HEK293 (cell line): ENCODE results near the gene RBAK.

Experiments used
- CTCF ChIA-PET: fragments of 350-600 bp; formaldehyde crosslinking; extraction: SDS; loops from one replicate; lab custom pipeline; 2021; ENCODE audit warnings: antibody characterized with exemption; lab: Yijun Ruan, JAX
- POLR2A ChIA-PET: fragments of 300-600 bp; formaldehyde crosslinking; extraction: SDS; loops from one replicate; lab custom pipeline; 2020; ENCODE audit warnings: antibody characterized with exemption, inconsistent platforms; lab: Yijun Ruan, JAX
- H3K27ac ChIP-seq: fragments of 200-500 bp; sonication (Bioruptor generic); 2 replicates; pipeline ENCODE4 v1.5.1; 2014; ENCODE audit warnings: low read depth, low read length, control low read depth, inconsistent platforms; ENCODE audit errors: extremely low read depth
- H3K36me3 ChIP-seq, 2 experiments: fragments of 200-500 bp in 1 of 2; sonication (Bioruptor generic) in 1 of 2; 1 replicate in 1 of 2; 2 replicates in 1 of 2; pipeline ENCODE4 v1.5.1; 2014 to 2017; ENCODE audit warnings: inconsistent platforms in 2 of 2, low read length in 2 of 2; ENCODE audit not compliant: control insufficient read depth in 2 of 2, insufficient read depth in 1 of 2
- H3K4me1 ChIP-seq: fragments of 200-500 bp; sonication (Bioruptor generic); 2 replicates; pipeline ENCODE4 v1.5.1; 2014; ENCODE audit warnings: mild to moderate bottlenecking, low read length, inconsistent platforms; ENCODE audit not compliant: control insufficient read depth, insufficient read depth
- H3K4me3 ChIP-seq: 2 replicates; pipeline ENCODE4 v1.5.1; 2011; ENCODE audit warnings: low read depth, mild to moderate bottlenecking, control low read depth, low read length, moderate library complexity
- H3K9me3 ChIP-seq: fragments of 200-500 bp; sonication (Bioruptor generic); 2 replicates; pipeline ENCODE4 v1.5.1; 2014; ENCODE audit warnings: low read depth, low read length, inconsistent platforms; ENCODE audit not compliant: control insufficient read depth, insufficient read depth
- HOXA7 ChIP-seq: sonication (generic); formaldehyde crosslinking; IDR thresholded peaks from 2 replicates; pipeline ENCODE4 v1.8.1; 2022; ENCODE audit warnings: missing genetic modification reagents, borderline replicate concordance
- KLF1 ChIP-seq: fragments of 450-650 bp; formaldehyde crosslinking; IDR thresholded peaks from 2 replicates; pipeline ENCODE4 v1.5.1; 2016; ENCODE audit warnings: missing biosample characterization, missing genetic modification characterization
- KLF7 ChIP-seq: fragments of 450-650 bp; formaldehyde crosslinking; IDR thresholded peaks from 2 replicates; pipeline ENCODE4 v1.5.1; 2016; ENCODE audit warnings: missing biosample characterization, missing genetic modification characterization, borderline replicate concordance
- SETDB1 ChIP-seq: IDR thresholded peaks from one replicate; pipeline ENCODE4 v1.6.1; 2017; ENCODE audit warnings: mild to moderate bottlenecking, low read length, moderate library complexity, mixed read lengths; ENCODE audit not compliant: insufficient read length
- ZNF23 ChIP-seq: fragments of 450-650 bp; formaldehyde crosslinking; IDR thresholded peaks from 2 replicates; pipeline ENCODE4 v1.5.1; 2016; ENCODE audit warnings: missing biosample characterization, missing genetic modification characterization, borderline replicate concordance
- ZNF274 ChIP-seq, 2 experiments: fragments of 200-500 bp in 1 of 2; fragments of 450-650 bp in 1 of 2; sonication (Bioruptor generic) in 1 of 2; formaldehyde crosslinking in 1 of 2; IDR thresholded peaks; 2 replicates each; pipeline versions ENCODE4 v1.5.1 to v1.6.1; 2014 to 2016; ENCODE audit warnings: borderline replicate concordance in 1 of 2, inconsistent platforms in 1 of 2, low read length in 1 of 2, missing biosample characterization in 1 of 2, missing genetic modification characterization in 1 of 2
- ZNF354C ChIP-seq: fragments of 450-650 bp; formaldehyde crosslinking; IDR thresholded peaks from 2 replicates; pipeline ENCODE4 v1.5.1; 2016; ENCODE audit warnings: missing biosample characterization, missing genetic modification characterization, low read depth, borderline replicate concordance
- ZNF48 ChIP-seq: fragments of 450-650 bp; formaldehyde crosslinking; IDR thresholded peaks from 2 replicates; pipeline ENCODE4 v1.5.1; 2016; ENCODE audit warnings: missing biosample characterization, missing genetic modification characterization
- ZNF510 ChIP-seq: fragments of 450-650 bp; formaldehyde crosslinking; IDR thresholded peaks from 2 replicates; pipeline ENCODE4 v1.5.1; 2018; ENCODE audit warnings: mild to moderate bottlenecking, missing genetic modification characterization, missing biosample characterization; ENCODE audit not compliant: insufficient replicate concordance
- TF ChIP-seq, protein P1 (sequence below): fragments of 450-650 bp; formaldehyde crosslinking; IDR thresholded peaks from 2 replicates; pipeline ENCODE4 v1.5.1; 2016; ENCODE audit warnings: missing biosample characterization, missing genetic modification characterization
- TF ChIP-seq, protein P2 (sequence below): fragments of 450-650 bp; formaldehyde crosslinking; IDR thresholded peaks from 2 replicates; pipeline ENCODE4 v1.5.1; 2016; ENCODE audit warnings: missing biosample characterization, missing genetic modification characterization, low read depth
- TF ChIP-seq, protein P3 (sequence below): fragments of 450-650 bp; formaldehyde crosslinking; IDR thresholded peaks from 2 replicates; pipeline ENCODE4 v1.5.1; 2017; ENCODE audit warnings: missing biosample characterization, missing genetic modification characterization
- TF ChIP-seq, protein P4 (sequence below): fragments of 450-650 bp; formaldehyde crosslinking; IDR thresholded peaks from 2 replicates; pipeline ENCODE4 v1.5.1; 2016; ENCODE audit warnings: missing biosample characterization, missing genetic modification characterization

Gene RBAK

DNA sequence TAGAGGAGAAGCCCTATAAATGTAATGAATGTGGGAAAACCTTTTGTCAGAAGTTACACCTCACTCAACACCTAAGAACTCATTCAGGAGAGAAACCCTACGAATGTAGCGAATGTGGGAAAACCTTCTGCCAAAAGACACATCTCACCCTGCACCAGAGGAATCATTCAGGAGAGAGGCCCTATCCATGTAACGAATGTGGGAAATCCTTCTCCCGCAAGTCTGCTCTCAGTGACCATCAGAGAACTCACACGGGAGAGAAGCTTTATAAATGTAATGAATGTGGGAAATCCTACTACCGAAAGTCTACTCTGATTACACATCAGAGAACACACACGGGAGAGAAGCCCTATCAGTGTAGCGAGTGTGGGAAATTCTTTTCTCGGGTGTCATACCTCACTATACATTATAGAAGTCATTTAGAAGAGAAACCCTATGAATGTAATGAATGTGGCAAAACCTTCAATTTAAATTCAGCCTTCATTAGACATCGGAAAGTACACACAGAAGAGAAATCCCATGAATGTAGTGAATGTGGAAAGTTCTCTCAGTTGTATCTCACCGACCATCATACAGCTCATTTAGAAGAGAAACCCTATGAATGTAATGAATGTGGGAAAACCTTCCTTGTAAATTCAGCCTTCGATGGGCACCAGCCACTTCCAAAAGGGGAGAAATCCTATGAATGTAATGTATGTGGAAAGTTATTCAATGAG, 18.9 kb downstream of the RBAK start (continued):
- TF ChIP-seq, protein P1, sequence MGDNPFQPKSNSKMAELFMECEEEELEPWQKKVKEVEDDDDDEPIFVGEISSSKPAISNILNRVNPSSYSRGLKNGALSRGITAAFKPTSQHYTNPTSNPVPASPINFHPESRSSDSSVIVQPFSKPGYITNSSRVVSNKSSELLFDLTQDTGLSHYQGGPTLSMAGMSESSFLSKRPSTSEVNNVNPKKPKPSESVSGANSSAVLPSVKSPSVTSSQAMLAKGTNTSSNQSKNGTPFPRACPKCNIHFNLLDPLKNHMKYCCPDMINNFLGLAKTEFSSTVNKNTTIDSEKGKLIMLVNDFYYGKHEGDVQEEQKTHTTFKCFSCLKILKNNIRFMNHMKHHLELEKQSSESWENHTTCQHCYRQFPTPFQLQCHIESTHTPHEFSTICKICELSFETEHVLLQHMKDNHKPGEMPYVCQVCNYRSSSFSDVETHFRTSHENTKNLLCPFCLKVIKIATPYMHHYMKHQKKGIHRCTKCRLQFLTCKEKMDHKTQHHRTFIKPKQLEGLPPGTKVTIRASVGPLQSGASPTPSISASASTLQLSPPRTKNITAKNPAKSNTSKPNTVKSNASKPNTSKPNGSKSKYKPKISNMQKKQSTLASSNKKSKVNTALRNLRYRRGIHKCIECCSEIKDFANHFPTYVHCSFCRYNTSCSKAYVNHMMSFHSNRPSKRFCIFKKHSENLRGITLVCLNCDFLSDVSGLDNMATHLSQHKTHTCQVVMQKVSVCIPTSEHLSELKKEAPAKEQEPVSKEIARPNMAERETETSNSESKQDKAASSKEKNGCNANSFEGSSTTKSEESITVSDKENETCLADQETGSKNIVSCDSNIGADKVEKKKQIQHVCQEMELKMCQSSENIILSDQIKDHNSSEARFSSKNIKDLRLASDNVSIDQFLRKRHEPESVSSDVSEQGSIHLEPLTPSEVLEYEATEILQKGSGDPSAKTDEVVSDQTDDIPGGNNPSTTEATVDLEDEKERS (tag by site-specific recombination), result peak; percentile 35; the same call in 1 of the 2 replicates
- TF ChIP-seq, protein P2, sequence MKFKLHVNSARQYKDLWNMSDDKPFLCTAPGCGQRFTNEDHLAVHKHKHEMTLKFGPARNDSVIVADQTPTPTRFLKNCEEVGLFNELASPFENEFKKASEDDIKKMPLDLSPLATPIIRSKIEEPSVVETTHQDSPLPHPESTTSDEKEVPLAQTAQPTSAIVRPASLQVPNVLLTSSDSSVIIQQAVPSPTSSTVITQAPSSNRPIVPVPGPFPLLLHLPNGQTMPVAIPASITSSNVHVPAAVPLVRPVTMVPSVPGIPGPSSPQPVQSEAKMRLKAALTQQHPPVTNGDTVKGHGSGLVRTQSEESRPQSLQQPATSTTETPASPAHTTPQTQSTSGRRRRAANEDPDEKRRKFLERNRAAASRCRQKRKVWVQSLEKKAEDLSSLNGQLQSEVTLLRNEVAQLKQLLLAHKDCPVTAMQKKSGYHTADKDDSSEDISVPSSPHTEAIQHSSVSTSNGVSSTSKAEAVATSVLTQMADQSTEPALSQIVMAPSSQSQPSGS (tag by site-specific recombination), result no peak
- TF ChIP-seq KLF1 (tag by site-specific recombination), result no peak
- TF ChIP-seq ZNF23 (tag by site-specific recombination), result no peak
- TF ChIP-seq ZNF274 (IDR thresholded peaks at IDR 0.05; ENCODE audit: low read length), result no peak
- peak; percentile 85; the same call in 1 of the 2 replicates for TF ChIP-seq ZNF274 (tag by site-specific recombination; IDR thresholded peaks at IDR 0.05; ENCODE audit: borderline replicate concordance)

DNA sequence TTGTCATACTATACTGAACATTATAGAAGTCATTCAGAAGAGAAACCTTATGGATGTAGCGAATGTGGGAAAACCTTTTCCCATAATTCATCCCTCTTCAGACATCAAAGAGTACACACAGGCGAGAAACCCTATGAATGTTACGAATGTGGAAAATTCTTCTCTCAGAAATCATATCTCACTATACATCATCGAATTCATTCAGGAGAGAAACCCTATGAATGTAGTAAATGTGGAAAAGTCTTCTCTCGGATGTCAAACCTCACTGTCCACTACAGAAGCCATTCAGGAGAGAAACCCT, 19.4 kb downstream of the RBAK start:
- Histone ChIP-seq H3K9me3 (no peaks in the 10 kb centered on the region), H3K4me3 (no peak overlapping the region), H3K27ac (no peak overlapping the region), H3K4me1 (no peaks in the 10 kb centered on the region), H3K36me3 (peaks cover 5 to 61% of the 10 kb centered on the region in 2 experiments)
- TF ChIP-seq KLF7 (tag by site-specific recombination) (no peak), ZNF48 (tag by site-specific recombination) (no peak), ZNF510 (tag by site-specific recombination) (no peak), HOXA7 (no peak), SETDB1 (peak; percentile 71), ZNF354C (tag by site-specific recombination) (no peak)
- TF ChIP-seq, protein P3, sequence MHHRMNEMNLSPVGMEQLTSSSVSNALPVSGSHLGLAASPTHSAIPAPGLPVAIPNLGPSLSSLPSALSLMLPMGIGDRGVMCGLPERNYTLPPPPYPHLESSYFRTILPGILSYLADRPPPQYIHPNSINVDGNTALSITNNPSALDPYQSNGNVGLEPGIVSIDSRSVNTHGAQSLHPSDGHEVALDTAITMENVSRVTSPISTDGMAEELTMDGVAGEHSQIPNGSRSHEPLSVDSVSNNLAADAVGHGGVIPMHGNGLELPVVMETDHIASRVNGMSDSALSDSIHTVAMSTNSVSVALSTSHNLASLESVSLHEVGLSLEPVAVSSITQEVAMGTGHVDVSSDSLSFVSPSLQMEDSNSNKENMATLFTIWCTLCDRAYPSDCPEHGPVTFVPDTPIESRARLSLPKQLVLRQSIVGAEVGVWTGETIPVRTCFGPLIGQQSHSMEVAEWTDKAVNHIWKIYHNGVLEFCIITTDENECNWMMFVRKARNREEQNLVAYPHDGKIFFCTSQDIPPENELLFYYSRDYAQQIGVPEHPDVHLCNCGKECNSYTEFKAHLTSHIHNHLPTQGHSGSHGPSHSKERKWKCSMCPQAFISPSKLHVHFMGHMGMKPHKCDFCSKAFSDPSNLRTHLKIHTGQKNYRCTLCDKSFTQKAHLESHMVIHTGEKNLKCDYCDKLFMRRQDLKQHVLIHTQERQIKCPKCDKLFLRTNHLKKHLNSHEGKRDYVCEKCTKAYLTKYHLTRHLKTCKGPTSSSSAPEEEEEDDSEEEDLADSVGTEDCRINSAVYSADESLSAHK, result no peak
- CTCF ChIA-PET, result interaction anchor here (0.7 kb wide), 1 partner anchor 184 kb away, joined by 3 read pairs; no protein-coding TSS in a partner anchor
- POLR2A ChIA-PET, result no interaction called here

DNA sequence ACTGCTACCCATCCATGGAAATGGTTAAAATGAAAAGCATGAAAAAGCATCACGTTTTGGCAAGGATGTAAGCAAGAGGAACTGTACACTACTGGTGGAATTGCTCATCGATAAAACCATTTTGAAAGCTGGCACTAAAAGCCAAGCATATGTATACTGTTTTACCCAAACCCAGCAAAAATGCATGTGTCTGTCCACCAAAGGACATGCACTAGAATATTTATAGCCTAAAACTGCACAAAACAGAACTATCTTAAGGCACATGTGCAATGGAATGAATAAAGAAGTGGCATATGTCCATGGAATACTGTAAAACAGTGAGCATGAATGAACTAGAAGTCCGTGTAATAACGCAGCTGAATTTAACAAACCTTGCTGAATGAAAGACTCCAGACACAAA, 22.9 kb downstream of the RBAK start:
- H3K4me3 ChIP-seq, result no peak overlapping the region
- H3K36me3 ChIP-seq, result peaks cover under 1 to 26% of the 10 kb centered on the region in 2 experiments; a peak in 2 of 3 replicates
- no peaks in the 10 kb centered on the region for H3K9me3 ChIP-seq
- ChIA-PET CTCF (interaction anchor here (0.6 kb wide), 1 partner anchor 36 kb away, joined by 3 read pairs; no protein-coding TSS in a partner anchor), POLR2A (no interaction called here)
- TF ChIP-seq, protein P4, sequence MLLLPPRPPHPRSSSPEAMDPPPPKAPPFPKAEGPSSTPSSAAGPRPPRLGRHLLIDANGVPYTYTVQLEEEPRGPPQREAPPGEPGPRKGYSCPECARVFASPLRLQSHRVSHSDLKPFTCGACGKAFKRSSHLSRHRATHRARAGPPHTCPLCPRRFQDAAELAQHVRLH (tag by site-specific recombination), result no peak
- H3K4me1 ChIP-seq, result no peaks in the 10 kb centered on the region
- H3K27ac ChIP-seq, result no peak overlapping the region
